Ishikawa (cell line): ENCODE data around the gene DAP.

Source experiments
- CREB1 ChIP-seq: IDR thresholded peaks from 2 replicates; pipeline ENCODE4 v1.6.1; 2012; ENCODE audit warnings: low read depth
- EP300 ChIP-seq: IDR thresholded peaks from 2 replicates; pipeline ENCODE4 v1.6.1; 2012; ENCODE audit warnings: borderline replicate concordance
- FOXM1 ChIP-seq: IDR thresholded peaks from 2 replicates; pipeline ENCODE4 v1.6.1; 2012; ENCODE audit warnings: low read depth, borderline replicate concordance
- MAX ChIP-seq: IDR thresholded peaks from 2 replicates; pipeline ENCODE4 v1.6.1; 2012
- NFIC ChIP-seq: IDR thresholded peaks from 2 replicates; pipeline ENCODE4 v1.6.1; 2012
- RAD21 ChIP-seq: IDR thresholded peaks from 2 replicates; pipeline ENCODE4 v1.6.1; 2012; ENCODE audit warnings: low read depth
- TAF1 ChIP-seq: IDR thresholded peaks from 2 replicates; pipeline ENCODE4 v1.6.1; 2012; ENCODE audit warnings: low read depth, mild to moderate bottlenecking
- TCF12 ChIP-seq: IDR thresholded peaks from 2 replicates; pipeline ENCODE4 v1.6.1; 2012; ENCODE audit warnings: low read depth
- USF1 ChIP-seq: IDR thresholded peaks from 2 replicates; pipeline ENCODE4 v1.6.1; 2012
- YY1 ChIP-seq: IDR thresholded peaks from 2 replicates; pipeline ENCODE4 v1.6.1; 2012; ENCODE audit warnings: low read depth
- TF ChIP-seq, protein P1 (sequence below): IDR thresholded peaks from 2 replicates; pipeline ENCODE4 v1.6.1; 2012; ENCODE audit warnings: low read depth, mild to moderate bottlenecking

DNA sequence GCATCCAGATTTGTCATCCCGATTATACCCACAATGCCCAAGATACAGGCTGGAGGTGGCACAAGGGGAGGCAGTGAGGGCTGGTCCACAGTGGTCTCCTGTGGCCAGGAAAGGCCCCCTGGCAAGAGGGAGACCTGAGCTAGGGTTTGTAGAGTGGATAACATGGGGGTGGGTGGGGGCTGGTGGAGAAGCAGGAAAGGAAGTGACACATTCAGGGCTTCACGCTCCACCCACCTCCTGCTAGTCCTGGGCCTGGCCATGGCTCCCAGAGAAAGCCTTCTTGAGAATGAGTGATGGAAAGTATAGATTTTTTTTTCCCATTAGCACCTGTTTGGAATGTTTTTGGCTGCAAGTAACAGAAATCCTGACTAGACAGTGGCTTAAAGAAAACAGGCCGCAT, 115.9 kb downstream of the DAP start:
- TF ChIP-seq RAD21 = no peak
- TF ChIP-seq NFIC = no peak
- TF ChIP-seq YY1 = no peak
- TF ChIP-seq, protein P1, sequence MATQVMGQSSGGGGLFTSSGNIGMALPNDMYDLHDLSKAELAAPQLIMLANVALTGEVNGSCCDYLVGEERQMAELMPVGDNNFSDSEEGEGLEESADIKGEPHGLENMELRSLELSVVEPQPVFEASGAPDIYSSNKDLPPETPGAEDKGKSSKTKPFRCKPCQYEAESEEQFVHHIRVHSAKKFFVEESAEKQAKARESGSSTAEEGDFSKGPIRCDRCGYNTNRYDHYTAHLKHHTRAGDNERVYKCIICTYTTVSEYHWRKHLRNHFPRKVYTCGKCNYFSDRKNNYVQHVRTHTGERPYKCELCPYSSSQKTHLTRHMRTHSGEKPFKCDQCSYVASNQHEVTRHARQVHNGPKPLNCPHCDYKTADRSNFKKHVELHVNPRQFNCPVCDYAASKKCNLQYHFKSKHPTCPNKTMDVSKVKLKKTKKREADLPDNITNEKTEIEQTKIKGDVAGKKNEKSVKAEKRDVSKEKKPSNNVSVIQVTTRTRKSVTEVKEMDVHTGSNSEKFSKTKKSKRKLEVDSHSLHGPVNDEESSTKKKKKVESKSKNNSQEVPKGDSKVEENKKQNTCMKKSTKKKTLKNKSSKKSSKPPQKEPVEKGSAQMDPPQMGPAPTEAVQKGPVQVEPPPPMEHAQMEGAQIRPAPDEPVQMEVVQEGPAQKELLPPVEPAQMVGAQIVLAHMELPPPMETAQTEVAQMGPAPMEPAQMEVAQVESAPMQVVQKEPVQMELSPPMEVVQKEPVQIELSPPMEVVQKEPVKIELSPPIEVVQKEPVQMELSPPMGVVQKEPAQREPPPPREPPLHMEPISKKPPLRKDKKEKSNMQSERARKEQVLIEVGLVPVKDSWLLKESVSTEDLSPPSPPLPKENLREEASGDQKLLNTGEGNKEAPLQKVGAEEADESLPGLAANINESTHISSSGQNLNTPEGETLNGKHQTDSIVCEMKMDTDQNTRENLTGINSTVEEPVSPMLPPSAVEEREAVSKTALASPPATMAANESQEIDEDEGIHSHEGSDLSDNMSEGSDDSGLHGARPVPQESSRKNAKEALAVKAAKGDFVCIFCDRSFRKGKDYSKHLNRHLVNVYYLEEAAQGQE = no peak
- TF ChIP-seq CREB1 = no peak
- TF ChIP-seq EP300 = no peak
- TF ChIP-seq TCF12 = no peak
- TF ChIP-seq FOXM1 = no peak
- TF ChIP-seq TAF1 = no peak
- TF ChIP-seq MAX = no peak
- TF ChIP-seq USF1 = no peak
